SIG-M5 treated with dmso at 0.1 percent for 504 hours (cell line): ENCODE results near the gene CALHM4.

Source experiments
- DNase-seq: peaks from one replicate; lab custom pipeline; 2025; ENCODE audit not compliant: unreplicated experiment; lab: John Stamatoyannopoulos, UW

CALHM4 gene

DNA sequence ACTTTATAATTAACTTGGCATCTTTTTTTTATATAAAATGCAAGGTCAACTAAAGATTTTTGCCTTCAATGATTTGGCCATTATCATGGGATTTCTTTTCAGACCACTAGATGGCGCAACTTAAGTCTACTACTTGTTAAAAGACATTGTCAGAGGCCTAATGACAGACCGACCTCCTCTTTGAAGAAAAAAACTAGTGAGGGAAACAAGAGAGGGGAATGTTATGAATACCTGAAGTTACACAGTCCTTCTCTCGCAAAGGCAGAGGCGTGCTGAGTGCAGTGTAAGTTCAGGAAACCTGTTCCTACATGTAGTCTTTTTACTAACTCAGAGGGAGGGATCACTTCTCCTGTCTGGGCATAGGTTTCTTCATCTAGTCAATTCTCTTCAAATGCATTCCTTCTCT lies 17.3 kb upstream of the CALHM4 start:
- DNase-seq = peak; percentile 63

DNA sequence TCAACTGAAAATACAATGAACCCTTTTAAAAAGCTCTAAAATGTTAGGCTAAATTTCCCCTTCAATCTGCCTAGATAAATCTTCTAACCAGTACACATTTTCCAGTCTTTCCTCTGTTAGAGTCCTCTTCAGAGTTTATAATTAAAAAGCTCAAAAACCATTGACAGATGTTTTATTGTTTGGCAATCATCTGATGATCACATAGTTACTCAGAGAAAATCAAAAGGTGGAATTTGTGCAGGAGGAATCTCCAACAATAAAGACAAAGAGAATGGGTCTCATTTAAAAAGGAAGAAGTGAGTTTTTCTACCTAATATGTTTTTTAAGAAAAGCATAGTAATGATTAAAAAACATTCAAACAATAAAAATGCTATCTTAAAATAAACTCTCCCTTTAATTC lies 11.1 kb upstream of the CALHM4 start:
- DNase-seq = no peak

DNA sequence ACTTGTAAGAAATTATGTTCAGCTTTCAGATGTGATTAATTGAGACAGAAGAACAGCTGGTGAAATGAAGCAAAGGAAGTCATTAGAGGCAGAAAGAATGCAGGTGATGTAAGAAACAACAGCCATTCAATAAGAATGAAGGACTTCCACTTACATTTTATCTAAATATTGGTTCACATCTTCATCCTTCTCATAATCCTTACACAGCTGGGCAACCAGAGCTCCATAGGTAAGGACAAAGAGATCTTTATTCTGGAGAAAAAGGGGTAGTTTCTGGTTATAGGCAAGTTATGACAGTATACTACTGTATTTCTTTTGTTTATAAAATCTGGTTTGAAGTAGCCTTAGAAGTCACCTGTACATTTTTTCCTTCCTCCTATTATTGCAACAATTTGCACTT lies 10.4 kb upstream of the CALHM4 start:
- DNase-seq = no peak

DNA sequence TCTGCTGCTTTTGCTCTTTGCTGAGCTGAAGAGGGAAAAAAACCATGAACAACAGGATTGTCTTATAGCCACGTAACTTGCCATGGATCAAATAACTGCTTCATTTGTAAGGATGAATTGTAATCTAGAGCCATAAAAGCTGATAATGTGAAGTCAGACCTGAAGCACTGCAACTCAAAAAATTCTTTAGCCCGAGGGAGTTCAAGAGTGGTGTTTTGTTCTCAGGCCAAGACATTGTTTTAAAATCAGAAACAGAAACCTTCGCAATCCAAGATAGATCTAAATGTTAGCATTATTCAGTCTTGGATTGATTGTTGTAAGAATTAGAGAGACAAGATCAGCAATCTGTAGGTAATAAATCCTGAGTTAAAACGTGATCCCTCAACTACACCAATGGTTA lies 7.9 kb upstream of the CALHM4 start, which contains the start of gene TRAPPC3L:
TRAPPC3L (minus strand) TSS at position 34 of the 400 bp plus-strand sequence. CDS start 170 bp downstream, outside the sequence.
- no peak for DNase-seq

DNA sequence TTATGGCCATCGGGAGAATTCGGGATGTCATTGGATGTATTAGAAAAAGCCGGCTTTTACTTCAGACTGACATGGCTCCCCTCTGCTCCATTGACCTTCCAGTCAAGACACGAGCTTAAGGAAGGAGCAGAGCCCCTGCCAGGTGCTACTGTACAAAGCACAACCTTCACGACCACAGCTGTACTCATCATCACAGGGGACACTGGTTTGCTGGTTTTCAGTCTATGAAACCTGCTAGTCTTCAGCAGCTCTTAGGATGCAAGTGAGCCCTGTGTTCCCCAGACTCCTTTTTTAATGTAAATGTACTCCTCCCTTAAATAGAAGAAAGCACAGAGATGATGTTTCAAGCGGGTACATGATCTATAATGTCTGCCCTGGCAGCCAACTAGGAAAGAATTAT lies 6.2 kb upstream of the CALHM4 start:
- DNase-seq = no peak

DNA sequence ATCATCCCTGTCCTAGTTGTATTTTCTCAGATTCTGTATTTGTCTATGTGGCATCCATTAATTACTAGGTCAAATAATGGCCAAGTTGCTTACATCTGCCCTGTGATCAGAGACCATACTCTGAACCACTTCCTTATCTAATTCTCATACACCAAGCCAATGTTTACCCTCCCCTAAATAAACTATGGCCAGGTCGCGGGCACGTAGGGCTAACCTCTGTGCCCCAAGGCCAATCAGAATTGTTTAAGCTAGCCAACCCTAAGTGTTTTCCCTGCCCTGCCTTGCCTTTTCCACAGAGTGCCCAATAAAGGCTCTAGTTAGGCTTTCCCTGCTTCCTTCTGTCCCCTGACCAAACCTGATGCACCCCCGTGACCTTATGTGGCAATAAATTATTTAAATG lies 2.8 kb upstream of the CALHM4 start:
- no peak for DNase-seq

DNA sequence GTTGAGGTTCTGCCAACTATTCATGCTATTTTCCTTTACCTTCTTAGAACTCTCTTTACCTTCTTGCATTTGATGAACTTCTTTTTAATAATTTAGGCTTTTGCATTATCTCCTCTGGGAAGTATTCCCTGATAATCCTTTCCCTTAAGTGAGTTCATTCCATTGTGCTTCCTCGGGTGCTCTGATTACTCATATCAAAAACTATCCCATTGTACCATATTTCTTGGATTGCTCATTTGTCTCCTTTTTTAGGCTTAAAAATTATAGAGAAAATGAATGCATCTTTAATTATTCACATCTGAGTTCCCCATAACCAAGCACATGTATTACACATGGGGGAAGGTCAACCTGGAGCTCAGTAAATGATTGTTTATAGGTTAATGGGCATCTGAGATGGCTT lies 2.5 kb downstream of the CALHM4 start:
- DNase-seq = no peak

DNA sequence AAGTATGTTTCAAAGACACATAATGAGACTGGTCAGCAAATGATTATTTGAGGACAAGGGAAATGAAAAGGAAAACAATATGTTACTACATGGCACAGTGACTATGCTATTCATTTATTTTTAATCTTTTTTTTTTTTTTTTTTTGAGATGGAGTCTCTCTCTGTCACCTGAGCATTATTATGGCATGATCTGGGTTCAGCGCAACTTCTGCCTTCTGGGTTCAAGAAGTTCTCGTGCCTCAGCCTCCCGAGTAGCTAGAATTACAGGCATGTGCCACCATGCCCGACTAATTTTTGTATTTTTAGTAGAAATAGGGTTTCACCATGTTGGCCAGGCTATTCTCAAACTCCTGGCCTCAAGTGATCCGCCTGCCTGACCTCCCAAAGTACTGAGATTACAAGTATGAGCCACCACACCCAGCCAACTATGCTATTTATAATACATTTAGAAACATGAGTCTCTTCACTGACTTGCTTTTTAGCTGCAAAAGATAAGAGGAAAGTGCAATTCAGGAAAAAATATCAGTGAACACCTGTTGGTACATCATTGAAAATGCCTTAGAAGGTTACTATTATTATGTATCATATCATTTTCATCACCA lies 3.4 kb downstream of the CALHM4 start:
- DNase-seq = no peak

DNA sequence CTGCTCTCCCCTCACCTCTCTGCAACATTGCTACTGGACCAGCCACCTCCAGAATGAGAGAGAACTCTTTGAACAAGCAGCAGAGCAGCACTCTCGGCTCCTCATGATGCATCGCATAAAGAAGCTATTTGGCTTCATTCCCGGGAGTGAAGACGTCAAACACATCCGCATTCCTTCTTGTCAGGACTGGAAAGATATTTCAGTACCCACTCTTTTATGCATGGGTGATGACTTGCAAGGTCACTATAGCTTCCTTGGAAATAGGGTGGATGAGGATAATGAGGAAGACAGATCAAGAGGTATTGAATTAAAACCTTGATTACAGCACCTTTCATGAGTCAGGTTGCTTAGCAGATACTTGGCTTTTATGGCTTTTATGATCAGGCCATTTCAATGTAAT lies 4.3 kb downstream of the CALHM4 start:
- peak; percentile 18 for DNase-seq

DNA sequence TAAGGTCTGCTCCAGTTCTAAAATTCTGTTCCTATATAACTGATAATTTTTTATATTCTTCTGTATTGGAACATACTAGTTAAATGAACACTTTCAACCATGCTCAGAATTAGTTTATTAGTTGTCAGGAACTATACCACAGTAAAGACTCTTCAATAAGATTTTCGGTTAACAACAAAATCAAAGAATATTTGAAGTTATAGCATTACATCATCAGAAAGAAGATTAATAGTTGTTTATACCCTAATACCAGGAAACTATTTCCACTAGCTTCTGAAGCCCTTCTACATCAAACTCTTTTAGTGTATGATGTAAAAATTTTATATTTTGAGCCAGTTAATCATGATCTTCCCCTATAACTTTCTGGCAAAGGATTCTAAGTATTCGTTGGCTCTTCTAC lies 6.6 kb downstream of the CALHM4 start:
- no peak for DNase-seq

DNA sequence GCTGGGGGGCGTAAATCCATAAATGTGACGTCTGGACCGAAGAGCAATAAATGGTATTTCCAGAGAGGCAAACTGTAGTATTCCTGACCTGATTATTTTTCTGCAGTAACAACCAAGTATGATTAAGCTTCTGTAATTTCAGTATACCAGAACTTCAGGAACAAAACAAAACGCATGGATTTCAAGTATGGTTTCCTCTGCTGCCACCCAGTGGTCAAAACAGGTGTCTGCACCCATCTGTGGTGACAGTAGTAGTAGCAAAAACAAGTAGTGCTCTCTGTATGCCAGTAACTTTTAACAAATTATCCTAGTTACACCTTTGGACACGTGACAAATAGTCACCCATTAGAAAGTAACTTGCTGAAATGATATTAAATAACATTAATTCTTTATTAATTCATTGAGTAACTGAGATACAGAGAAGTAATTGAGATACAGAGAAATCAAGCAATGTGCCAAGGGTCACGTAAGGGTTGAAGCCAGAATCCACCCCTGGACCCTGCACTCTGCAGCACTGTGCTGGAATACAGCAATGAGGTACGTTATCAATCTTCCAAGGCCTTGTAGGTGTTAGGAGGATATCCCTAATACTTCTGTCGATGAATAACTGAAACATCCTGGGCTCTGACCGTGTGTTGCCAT lies 7.9 kb downstream of the CALHM4 start:
- DNase-seq = peak; percentile 70

DNA sequence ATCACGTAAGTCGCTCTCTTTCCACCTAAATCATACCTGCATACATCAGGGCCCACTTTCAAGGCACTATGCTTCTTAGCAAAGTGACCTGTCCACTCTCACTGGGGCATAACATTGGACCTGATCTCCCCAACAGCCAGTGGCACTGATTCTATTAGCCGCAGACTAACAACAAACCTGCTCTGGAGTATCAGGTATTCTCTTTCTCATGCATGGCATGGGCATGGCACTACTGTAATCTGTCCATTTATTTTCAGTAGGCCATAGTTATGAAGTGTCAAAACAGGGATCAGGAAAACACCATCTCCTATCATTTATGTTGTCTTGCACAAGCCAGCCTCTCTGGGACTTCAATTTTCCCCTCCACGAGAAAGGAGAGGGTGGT lies 8.5 kb downstream of the CALHM4 start:
- no peak for DNase-seq

DNA sequence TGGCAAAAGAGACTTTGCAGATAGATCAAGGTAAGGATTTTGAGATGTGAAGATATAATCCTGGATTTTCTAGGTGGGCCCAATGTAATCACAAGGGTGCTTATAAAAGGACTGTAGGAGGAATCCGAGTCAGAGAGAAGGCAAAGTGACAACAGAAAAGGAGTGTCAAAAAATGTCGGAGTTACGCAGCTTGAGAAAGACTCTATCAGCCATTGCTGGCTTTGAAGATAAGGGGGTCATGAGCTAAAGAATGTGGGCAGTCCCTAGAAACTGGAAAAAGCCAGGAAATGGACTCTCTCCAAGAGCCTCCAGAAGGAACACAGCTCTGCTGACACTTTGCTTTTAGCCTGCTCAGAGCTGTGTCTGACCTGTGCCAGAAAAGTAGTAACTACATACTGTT lies 9.1 kb downstream of the CALHM4 start:
- no peak for DNase-seq

DNA sequence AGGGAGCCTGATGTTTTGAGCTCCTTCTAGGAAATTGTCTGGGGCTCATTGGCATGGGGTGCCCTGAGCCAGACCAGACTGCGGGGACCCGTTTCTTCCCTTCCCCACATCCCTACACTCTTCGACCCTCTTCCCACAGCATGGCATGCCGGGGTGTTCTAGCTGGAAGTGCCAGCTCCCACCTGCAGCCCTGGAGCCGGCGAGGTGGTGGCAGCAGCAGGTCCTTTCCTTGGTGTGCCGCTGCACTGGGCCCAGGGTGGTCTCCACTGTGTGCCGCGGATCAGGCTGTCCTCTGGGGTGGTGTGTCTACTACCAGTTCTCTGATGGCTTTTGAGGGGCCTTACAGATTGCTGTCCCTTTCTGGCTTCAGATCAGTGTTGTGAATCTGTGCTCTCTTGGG lies 10.3 kb downstream of the CALHM4 start:
- DNase-seq = no peak

DNA sequence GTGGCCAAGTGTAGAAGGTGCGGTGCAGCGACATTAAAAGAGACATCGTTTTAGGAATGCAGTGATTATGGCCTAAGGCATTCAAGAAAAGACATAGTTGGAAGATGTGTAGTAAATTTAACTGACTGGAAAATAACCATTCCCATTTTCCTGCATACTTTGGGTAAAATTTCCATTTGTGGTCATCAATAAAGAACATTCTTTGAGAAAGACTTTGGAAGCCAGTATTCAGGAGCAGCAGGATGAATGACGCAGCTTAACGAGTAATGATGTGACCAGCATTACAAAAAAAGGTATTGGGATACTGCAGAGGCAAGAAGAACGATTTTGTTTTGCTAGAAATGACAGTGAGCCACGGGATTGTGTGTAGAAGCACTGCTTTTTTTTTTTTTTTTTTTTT lies 10.8 kb downstream of the CALHM4 start:
- DNase-seq = no peak

DNA sequence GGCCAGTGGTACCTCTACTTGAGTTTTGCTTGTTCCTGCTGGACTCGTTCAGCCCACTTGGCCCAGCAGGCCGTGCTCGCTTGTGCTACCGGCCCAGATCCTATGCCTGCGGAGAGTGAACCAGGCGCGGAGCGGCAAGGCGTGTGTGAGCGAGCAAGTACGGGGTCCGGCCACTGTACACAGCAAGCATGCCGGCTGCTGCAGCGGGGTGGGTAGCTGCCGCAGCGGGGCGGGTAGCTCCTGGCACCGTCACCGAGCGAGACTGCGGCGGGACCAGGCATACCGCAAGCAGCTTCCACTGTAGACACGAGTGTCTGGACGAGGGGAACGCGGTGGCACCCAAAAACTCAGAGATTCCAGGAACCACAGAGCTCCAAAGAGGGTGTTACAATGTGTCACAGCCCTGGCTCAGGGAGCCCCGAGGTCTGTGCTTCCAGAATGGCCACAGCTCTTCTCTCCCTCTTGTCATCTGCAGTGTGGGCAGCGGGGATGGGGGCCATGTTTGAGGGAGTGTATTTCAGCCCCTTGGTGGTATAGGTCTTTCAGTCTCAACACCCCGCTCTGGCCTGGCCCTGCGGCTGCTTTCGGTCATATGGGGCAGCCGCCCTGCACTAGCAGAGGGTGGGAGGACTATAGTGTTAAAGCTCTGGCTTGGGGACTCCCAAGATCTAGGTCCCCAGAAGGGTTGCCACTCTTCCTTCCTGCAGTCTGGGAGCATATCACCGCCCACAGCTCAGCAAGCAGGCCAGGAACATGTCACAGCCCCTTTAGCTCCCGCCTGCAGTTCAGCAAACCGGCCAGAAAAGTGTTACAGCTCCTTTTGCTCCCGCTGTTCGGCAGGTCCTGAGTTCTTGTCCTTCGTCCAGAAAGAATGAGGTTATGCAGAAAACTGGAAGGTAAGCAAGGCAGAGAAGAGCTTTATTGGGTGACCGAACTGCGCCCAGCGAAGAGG lies 11.6 kb downstream of the CALHM4 start:
- no peak for DNase-seq

DNA sequence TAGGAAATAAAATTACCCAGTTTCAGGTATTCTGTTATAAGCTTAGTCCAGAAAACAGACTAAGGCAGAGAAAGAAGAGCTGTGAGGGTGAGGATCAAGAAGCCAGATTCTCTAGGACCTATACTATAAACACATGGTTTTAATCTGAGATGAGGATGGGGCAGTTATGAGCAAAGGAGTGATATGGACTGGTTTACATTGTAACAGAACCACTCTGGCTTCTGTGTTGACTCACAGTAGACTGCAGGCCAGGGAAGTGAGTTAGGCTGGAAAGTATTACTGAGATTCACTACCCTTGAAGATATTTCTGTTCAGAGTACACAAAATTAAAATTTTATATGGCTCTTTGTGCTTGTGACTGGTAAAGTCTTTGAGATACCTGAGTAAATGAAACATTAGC lies 14.6 kb downstream of the CALHM4 start:
- DNase-seq = no peak

DNA sequence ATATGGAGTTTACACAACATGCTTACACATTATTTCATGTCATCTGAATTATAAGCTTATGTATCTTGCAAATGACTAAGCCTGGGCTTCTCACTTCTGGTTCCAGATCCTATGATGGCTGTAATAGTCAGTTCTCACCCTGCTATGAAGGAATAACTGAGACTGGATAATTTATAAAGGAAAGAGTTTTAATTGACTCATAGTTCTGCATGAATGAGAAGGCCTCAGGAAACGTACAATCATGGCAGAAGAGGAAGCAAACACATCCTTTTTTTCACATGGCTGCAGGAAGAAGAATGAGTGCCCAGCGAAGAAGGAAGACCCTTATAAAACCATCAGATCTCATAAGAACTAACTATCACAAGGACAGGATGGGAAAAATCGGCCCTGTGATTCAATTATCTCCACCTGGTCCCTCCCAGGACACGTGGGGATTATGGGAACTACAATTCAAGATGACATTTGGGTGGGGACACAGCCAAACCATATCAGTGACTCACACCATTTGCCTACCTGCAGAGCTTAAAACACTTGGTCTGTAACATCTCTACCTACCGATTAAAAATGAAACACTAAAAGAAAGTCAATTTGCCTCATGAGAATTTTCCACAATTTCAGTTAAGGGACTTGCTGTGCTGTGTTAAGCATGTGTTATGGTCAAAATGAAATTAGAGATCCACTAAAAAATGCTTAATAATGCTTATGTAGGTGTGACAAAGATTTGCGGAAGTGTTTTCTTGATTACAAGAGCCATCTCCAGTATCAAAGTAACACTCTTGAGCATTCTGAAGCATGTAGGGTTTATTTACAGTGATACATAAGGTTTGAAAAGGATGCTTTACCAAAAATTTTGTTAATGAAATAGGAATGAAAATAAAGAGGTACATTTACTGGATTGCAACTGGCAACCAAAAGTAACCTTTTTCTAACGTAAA lies 15.5 kb downstream of the CALHM4 start:
- DNase-seq = no peak

DNA sequence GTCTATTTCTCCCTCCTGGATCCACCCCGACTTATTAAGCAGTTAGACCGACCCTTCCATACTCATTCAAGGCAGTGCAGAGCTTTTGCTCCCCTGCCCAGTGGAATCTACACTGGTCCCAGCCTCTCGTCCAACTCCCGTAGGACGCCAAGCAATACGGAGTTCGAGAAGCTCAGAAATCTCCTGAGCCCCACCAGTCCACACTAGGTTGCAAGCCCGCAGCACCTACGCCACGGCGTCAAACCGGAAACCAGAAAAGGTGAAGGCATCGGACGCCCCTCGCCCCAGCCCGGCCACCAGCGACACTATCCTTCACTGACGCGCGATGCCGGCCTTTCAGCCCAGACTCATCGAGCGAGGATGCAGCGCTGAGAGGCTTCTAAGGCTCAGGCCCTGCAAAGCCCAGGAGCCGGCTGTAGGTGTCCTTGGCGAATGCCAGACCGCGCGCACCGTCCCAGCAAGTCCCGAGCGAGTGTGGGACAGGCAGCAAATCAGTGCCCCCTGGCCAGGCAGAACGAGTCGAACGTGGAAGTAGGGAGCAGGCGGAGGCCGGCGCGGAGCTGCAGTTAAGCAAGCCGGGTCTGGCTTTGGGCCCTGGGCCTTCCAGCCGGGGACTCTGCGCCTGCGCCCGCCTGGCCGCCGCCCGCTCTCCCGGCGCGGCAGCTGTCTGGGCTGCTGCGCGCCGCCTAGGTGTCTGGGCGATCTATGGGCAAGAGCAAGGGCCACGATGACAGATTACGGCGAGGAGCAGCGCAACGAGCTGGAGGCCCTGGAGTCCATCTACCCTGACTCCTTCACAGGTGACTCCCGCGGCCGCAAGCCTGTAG lies 17.5 kb downstream of the CALHM4 start, which contains the start of gene RWDD1:
RWDD1 (plus strand) TSS at position 649 of the 827 bp plus-strand sequence; CDS start at position 728, 79 bp downstream.
- DNase-seq = peak; percentile 98

DNA sequence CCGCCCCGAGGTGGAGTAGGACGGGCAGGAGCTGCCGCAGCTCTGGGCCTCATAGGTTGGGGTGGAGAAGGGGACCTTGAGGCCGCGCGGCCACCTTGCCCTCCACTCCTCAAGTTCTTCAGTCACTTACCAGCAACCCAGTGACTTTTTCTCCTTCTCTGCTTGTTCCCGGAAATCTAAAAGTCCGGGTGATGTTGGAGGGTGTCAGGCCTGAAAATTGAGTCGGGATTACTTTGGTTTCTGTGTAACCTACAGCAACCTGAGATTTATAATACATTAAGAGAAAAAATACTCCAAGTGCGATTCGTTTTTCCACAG lies 18.1 kb downstream of the CALHM4 start:
- no peak for DNase-seq
